Measurements from ENCODE around the gene ARHGAP15.

ARHGAP15 gene

GRCh38 chr2:143219266-143219665 lies 90.0 kb downstream of the ARHGAP15 start:
- no peak overlapping the region for H3K4me3 ChIP-seq (IDR thresholded peaks at IDR 0.05; ENCODE audit: insufficient read depth, low read depth, low read length)
- no peaks in the 10 kb centered on the region for H3K27me3 ChIP-seq (ENCODE audit: insufficient read depth, low read depth)
- H3K27ac ChIP-seq, result no peak overlapping the region
- H3K4me1 ChIP-seq (ENCODE audit: low read depth, poor library complexity, severe bottlenecking), result peaks cover 7% of the 10 kb centered on the region
- TF ChIP-seq CTCF (conservative IDR thresholded peaks at IDR 0.05; ENCODE audit: low read depth, low read length), result no peak
- no peaks in the 10 kb centered on the region for H3K36me3 ChIP-seq (ENCODE audit: insufficient read depth)
- H3K79me2 ChIP-seq (ENCODE audit: insufficient read depth, low read depth), result no peaks in the 10 kb centered on the region
- H3K4me2 ChIP-seq, result no peak overlapping the region
- H3K9ac ChIP-seq, result no peak overlapping the region
- no peaks in the 10 kb centered on the region for H4K20me1 ChIP-seq (ENCODE audit: insufficient read depth)
- H2AFZ ChIP-seq (ENCODE audit: low read depth), result no peak overlapping the region

- Histone ChIP-seq H4K20me1 (ENCODE audit: insufficient read depth) (no peaks in the 10 kb centered on the region), H3K9ac (no peak overlapping the region), H3K36me3 (ENCODE audit: insufficient read depth) (no peaks in the 10 kb centered on the region), H3K4me2 (no peak overlapping the region), H3K4me3 (IDR thresholded peaks at IDR 0.05; ENCODE audit: insufficient read depth, low read depth, low read length) (no peak overlapping the region), H3K27me3 (ENCODE audit: insufficient read depth, low read depth) (no peaks in the 10 kb centered on the region), H3K79me2 (ENCODE audit: insufficient read depth, low read depth) (no peaks in the 10 kb centered on the region), H3K27ac (no peak overlapping the region), H3K4me1 (ENCODE audit: low read depth, poor library complexity, severe bottlenecking) (peaks cover 7% of the 10 kb centered on the region), H2AFZ (ENCODE audit: low read depth) (no peak overlapping the region)
- no peak for TF ChIP-seq CTCF (conservative IDR thresholded peaks at IDR 0.05; ENCODE audit: low read depth, low read length)
Measured at GRCh38 chr2:143223556-143223955, 94.3 kb downstream of the ARHGAP15 start.

GRCh38 chr2:143225931-143226330 lies 96.7 kb downstream of the ARHGAP15 start:
- no peak for TF ChIP-seq CTCF (conservative IDR thresholded peaks at IDR 0.05; ENCODE audit: low read depth, low read length)
- Histone ChIP-seq H3K27me3 (ENCODE audit: insufficient read depth, low read depth) (no peaks in the 10 kb centered on the region), H3K4me1 (ENCODE audit: low read depth, poor library complexity, severe bottlenecking) (peaks cover 5% of the 10 kb centered on the region), H3K9ac (no peak overlapping the region), H3K79me2 (ENCODE audit: insufficient read depth, low read depth) (no peaks in the 10 kb centered on the region), H4K20me1 (ENCODE audit: insufficient read depth) (no peaks in the 10 kb centered on the region), H3K4me2 (no peak overlapping the region), H2AFZ (ENCODE audit: low read depth) (no peak overlapping the region), H3K27ac (no peak overlapping the region), H3K4me3 (IDR thresholded peaks at IDR 0.05; ENCODE audit: insufficient read depth, low read depth, low read length) (no peak overlapping the region), H3K36me3 (ENCODE audit: insufficient read depth) (no peaks in the 10 kb centered on the region)

- no peak overlapping the region for H3K4me2 ChIP-seq
- no peak overlapping the region for H2AFZ ChIP-seq (ENCODE audit: low read depth)
- H3K9ac ChIP-seq, result no peak overlapping the region
- H3K4me3 ChIP-seq (IDR thresholded peaks at IDR 0.05; ENCODE audit: insufficient read depth, low read depth, low read length), result no peak overlapping the region
- no peaks in the 10 kb centered on the region for H4K20me1 ChIP-seq (ENCODE audit: insufficient read depth)
- no peaks in the 10 kb centered on the region for H3K79me2 ChIP-seq (ENCODE audit: insufficient read depth, low read depth)
- H3K4me1 ChIP-seq (ENCODE audit: low read depth, poor library complexity, severe bottlenecking), result no peaks in the 10 kb centered on the region
- H3K27me3 ChIP-seq (ENCODE audit: insufficient read depth, low read depth), result no peaks in the 10 kb centered on the region
- H3K27ac ChIP-seq, result no peak overlapping the region
- no peaks in the 10 kb centered on the region for H3K36me3 ChIP-seq (ENCODE audit: insufficient read depth)
- TF ChIP-seq CTCF (conservative IDR thresholded peaks at IDR 0.05; ENCODE audit: low read depth, low read length), result no peak
Measured at GRCh38 chr2:143226714-143227541, 97.7 kb downstream of the ARHGAP15 start.

Data from KMS-11 (cell line).